Measurements from ENCODE around the gene B9D1. TPM values are rescaled to one million over a fixed set of nuclear protein-coding genes. Genes with fewer than 3 reads are reported as not detected.

The B9D1 gene
- total RNA-seq, 1 donor from 2014 or later = 8.9 TPM

DNA sequence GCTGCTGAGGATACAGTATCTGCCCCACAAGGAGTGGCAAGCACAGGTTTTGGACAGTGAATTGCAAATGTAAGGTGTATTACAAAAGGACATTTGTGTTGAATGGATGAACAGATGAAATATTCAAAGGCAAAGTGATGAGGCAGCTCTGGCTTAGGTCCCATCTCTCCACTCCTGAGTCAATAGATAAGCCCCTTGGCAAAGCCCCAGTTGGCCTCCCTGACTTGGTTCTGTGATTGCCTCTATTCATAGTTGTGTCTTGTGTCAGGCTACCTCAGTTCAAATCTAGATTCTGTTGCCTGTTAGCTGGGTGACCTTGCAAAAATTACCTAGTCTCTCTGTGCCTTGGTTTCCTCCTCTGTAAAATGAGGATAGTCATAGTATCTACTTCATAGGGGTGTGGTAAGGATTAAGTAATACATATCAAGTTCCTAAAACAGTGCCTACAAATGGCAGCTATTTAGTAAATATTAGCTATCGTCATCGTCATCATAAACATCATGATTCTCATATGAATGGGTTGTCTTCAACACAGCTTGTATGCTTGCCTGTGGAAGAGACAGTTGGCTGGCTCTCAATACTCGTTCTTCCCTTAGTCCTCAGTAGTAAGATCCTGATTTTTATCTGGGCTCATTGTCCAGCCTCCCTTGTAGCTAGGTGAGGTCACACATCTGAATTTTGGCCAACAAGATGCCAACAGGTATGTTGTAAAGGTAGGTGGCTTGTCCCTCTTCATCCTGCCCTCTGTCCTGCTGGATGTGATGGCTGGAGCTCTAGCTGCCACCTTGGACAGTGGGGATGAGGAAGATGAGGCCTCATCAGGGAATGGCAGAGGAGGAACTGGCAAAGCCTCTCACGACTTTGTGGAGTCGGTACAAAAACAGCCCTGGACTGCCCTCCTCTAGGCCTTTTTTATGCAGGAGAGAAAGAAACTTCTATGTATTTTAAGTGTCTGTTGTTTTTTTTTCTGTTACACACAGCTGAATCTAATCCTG lies 26.6 kb upstream of the B9D1 start:
- DNase-seq (ENCODE audit: low read depth in 2 of 2) = peak in 1 of 2 donors; percentile 94

DNA sequence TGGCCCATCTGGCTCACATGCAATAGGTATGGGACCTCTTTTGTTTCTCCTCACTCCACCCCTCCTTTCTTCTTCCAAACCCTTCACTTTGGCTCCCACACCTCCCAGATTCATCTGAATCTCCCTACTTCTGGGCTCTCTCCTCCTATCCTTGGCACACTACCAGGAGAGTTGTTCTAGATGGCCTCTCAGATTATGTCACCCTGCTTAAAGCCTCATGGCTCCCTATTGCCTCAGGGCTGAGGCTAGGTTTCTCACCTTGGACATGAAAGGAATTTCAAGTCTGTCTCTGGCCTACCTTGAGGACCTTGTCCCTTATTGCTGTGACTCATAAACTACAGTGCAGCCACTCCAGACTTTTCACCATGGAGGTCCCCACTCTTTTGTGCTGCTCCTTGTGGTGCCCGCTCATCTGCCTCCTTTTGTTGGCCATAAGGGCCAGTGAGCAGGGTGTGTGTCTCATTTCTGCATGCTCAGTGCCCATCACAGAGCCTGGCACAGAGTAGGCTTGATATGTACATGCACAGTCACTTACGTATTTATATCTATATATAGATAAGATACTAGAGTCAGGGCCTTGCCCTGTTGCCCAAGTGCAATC lies 25.5 kb upstream of the B9D1 start:
- DNase-seq (ENCODE audit: low read depth in 2 of 2) = no peak

DNA sequence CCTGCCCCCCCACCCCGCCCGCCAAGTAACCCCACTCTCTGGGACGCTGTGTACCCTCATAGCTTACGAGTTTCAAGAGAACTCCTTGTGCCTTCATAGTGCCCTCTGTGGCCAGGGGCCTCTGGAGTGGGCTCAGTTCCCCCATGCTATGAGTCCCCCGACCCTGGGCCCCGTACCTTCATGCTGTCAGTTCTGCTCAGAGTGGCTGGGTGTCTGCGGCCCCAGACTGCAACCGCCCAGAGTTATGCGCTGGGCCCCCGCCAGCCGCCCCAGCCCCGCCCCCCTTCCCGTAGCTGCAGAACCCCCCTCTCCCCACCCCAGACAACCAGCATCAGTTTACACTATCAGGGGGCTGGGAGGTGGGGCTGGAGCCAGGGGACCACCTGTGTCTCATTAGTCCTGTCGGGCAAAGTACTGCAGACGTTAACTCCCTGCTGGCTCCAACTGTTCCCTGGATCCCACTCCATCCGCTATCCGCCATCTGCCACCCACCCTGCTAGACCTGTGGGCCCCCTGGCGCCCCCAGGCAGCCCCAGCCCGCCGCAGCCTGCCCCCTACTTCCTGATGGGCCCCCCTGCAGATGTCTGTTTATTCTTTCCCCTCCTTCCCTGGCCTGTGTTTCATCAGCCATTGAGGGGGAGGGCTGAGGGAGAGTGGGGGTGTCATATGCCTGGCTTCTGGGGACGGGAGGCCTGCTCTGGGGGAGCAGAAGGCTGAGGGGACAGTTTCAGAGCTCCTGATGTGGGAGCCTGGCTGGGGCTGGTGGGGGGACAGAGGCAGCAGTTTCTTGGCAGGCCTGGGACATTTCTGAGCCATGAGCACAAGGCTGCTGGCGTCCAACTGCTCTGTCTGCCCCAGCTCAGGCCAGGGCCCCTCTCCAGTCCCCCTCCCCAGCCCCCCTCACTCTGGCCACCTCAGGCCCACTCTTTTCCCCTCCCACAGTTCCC lies 24.7 kb upstream of the B9D1 start, which contains the start of gene MFAP4:
MFAP4 (minus strand) TSS at position 217 of the 947 bp plus-strand sequence; CDS start at position 182, 35 bp downstream.
- DNase-seq (ENCODE audit: low read depth in 2 of 2) = no peak

DNA sequence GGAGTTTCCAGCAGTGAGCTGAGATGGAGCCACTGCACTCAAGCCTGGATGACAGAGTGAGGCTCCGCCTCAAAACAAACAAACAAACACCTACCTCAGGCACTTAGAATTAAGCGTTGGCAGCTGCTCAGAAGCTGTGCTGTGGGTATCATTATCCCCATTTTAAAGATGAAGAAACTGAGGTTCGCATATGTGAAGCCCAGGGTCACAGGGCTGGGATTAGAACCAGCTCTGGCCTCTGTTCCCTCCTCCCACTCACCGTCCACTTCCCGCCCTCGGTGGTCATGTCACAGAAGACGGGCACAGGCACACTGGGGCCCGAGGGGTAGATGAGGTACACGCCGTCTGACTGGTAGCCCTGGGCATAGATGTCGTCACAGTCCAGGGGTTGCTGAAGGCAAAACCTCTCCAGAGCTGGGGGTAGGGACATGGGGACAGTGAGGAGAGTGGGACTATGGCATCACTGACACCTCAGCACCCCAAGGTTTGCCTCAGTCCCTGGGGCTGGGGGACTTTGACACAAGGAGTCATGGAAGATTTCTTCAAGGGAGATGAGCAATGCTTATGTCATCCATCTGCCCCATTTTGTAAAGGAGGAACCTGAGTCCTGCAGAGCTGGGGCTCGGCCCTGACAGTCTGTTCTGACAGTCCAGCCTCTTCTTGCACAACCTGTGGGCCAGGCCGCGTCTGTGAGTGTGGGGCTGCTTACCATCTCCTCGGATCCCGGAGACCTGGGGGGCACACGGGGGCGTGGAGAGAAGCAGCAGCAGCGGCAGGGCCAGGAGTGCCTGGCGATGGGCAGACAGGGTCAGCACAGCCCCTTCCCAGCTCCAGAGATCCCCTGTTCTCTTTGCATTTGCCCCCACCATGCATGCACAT lies 23.8 kb upstream of the B9D1 start:
- no peak for DNase-seq (ENCODE audit: low read depth in 2 of 2)

DNA sequence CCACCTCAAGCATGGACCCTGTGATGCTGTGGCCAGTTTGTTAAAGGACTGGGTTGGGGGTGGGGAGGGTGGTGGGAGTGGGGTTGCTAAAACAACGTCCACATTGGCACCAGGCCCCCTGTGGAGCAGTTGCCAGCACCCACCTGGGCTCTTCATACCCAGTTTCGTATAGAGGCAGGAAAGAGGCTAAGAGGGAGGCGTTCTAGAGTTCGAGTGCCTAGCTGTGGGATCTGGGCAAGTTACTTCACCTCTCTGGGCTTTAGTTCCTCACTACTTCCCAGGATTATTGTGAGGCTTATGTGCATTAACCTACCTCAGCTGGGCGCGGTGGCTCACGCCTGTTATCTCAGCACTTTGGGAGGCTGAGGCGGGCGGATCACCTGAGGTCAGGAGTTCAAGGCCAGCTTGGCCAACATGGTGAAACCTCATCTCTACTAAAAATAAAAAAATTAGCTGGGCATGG lies 23.0 kb upstream of the B9D1 start:
- DNase-seq (ENCODE audit: low read depth in 2 of 2) = no peak

DNA sequence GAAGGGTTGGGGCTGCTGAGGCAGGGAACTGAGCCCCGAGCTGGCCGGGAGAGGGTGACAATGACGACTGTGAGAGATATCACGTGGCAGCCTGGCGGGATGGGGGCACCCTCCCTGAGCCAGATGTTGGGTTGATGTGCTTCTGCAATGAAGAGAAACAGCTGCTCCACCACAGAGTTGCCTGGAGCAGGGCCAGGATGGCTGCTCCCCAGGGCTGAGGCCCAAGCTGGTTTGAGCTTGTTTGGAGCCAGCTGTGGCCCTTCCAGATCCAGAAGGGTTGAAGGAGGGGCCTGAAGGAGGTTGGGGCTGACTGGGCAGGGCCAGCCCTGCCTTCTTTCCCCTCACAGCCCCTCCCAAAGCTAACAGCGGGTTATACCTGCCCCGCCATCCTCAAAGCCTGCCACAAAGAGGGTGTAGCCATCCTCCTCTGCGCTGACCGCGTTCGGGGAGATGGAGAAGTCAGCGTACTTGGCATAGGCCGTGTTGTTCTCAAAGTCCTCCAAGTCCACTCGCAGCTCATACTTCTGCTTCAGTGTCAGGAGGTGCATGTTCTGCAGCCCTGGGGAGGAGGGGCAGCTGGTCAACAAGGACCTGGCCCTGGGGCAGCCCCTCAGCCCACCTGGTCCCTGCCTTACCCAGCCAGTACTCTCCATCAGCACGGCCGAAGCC lies 22.3 kb upstream of the B9D1 start:
- DNase-seq (ENCODE audit: low read depth in 2 of 2) = no peak

DNA sequence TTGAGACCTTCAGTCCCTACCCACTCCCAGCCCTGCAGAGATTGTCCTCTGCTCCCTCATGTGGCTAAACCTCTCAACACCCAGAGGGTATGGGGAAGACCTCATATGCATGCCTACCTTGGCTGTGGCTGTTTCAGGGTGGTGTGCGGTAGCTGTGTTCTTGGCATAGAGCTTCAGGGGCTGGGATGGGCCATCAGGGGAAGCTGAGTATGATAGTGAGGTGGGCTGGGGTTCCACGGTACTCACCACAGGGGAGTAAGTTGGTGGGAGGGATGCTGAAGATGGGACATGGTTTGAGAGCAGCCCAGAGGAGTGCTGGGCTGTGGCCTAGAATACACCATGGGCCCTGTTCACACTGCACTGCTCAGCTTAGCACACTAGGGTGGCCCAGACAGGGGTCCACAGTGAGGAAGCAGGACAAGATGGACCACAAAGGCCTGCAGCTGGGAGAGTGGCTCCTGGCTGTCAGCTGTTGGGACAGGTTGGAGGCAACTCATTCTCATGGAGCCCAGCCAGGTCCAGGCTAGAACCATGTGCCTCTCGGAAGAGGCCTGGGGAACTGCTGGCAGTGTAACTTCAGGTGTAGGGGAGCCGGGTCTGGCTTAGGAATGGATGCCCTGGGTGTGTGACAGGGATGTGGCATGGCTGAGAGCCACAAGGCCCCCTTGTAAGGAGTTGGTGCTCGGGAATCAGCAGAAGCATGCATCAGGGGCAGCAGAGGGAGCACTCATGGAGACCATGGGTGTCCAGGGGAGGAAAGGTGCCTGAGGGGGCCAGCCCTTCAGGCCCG lies 21.4 kb upstream of the B9D1 start:
- no peak for DNase-seq (ENCODE audit: low read depth in 2 of 2)

DNA sequence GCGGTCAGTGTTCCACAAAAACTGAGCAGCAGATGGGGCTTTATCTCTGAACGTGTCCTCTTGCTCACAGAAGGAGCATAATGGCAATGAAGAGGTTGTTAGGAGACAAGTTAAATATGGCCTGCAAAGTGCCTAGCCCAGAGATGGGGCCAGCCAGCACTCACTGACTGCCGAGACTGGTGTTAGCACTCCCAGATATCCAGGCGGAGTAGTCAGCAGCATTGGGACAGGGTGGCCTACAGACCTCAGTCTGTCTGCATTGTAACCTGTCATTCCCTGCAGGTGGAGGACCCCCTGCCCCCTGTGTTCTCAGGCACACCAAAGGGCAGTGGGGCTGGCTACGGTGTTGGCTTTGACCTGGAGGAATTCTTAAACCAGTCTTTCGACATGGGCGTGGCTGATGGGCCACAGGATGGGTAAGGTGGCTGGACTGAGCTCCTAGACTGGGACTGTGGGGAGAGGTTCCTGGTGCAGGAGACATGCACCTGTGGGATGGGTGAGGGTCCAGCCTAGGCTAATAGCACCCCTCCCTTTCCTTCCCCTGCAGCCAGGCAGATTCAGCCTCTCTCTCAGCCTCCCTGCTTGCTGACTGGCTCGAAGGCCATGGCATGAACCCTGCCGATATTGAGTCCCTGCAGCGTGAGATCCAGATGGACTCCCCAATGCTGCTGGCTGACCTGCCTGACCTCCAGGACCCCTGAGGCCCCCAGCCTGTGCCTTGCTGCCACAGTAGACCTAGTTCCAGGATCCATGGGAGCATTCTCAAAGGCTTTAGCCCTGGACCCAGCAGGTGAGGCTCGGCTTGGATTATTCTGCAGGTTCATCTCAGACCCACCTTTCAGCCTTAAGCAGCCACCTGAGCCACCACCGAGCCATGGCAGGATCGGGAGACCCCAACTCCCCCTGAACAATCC lies 20.3 kb upstream of the B9D1 start:
- DNase-seq (ENCODE audit: low read depth in 2 of 2) = no peak

DNA sequence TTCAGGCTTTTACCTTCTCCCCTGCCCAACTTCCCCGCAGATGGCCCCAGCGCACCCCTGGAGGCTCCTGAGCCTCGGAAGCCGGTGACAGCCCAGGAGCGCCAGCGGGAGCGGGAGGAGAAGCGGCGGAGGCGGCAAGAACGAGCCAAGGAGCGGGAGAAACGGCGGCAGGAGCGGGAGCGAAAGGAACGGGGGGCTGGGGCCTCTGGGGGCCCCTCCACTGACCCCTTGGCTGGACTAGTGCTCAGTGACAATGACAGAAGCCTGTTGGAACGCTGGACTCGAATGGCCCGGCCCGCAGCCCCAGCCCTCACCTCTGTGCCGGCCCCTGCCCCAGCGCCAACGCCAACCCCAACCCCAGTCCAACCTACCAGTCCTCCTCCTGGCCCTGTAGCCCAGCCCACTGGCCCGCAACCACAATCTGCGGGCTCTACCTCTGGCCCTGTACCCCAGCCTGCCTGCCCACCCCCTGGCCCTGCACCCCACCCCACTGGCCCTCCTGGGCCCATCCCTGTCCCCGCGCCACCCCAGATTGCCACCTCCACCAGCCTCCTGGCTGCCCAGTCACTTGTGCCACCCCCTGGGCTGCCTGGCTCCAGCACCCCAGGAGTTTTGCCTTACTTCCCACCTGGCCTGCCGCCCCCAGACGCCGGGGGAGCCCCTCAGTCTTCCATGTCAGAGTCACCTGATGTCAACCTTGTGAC lies 19.4 kb upstream of the B9D1 start:
- DNase-seq (ENCODE audit: low read depth in 2 of 2) = no peak

DNA sequence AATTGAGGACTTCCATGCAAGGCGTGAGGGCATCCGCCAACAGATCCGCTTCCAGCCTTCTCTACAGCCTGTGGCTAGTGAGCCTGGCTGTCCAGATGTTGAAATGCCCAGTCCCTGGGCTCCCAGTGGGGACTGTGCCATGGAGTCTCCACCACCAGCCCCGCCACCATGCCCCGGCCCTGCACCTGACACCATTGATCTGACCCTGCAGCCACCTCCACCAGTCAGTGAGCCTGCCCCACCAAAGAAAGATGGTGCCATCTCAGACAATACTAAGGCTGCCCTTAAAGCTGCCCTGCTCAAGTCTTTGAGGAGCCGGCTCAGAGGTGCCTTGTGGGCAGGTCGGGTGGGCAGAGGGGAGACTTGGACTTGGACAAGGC lies 18.8 kb upstream of the B9D1 start:
- no peak for DNase-seq (ENCODE audit: low read depth in 2 of 2)

DNA sequence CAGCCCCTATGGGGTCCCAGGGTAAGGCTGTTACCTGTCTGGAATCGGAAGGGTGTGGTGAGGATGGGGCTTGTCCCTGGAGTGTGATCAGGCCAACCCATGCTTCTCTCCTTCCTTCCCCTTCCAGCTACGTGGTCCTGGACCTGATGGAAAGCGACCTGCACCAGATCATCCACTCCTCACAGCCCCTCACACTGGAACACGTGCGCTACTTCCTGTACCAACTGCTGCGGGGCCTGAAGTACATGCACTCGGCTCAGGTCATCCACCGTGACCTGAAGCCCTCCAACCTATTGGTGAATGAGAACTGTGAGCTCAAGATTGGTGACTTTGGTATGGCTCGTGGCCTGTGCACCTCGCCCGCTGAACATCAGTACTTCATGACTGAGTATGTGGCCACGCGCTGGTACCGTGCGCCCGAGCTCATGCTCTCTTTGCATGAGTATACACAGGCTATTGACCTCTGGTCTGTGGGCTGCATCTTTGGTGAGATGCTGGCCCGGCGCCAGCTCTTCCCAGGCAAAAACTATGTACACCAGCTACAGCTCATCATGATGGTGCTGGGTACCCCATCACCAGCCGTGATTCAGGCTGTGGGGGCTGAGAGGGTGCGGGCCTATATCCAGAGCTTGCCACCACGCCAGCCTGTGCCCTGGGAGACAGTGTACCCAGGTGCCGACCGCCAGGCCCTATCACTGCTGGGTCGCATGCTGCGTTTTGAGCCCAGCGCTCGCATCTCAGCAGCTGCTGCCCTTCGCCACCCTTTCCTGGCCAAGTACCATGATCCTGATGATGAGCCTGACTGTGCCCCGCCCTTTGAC lies 18.2 kb upstream of the B9D1 start:
- no peak for DNase-seq (ENCODE audit: low read depth in 2 of 2)

DNA sequence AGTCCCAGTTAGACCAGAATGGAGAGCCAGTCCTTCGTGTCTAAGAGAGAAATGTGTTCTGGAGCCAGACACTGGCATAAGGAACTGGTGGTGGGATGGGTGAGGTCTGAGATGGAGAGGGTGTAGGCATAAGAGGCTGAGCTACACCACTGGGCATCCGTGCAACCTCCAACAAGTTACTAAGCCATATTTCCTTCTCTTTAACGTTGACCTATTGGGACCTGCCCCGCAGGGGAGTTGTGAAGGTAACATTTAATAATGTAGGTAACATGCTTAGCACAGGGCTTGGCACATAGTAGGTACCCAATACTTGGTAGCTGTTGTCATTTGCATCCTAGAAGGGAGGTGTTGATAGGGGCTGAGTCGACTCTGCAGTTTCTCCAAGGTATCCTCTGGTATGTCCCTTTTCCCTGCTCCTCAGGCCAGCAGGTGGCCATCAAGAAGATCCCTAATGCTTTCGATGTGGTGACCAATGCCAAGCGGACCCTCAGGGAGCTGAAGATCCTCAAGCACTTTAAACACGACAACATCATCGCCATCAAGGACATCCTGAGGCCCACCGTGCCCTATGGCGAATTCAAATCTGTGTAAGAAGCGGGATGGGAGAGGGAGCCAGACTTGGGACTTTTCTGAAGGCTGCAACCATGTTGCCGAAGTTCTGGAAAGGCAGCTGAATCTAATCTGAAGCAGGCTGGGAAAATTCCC lies 17.0 kb upstream of the B9D1 start:
- DNase-seq (ENCODE audit: low read depth in 2 of 2) = no peak

DNA sequence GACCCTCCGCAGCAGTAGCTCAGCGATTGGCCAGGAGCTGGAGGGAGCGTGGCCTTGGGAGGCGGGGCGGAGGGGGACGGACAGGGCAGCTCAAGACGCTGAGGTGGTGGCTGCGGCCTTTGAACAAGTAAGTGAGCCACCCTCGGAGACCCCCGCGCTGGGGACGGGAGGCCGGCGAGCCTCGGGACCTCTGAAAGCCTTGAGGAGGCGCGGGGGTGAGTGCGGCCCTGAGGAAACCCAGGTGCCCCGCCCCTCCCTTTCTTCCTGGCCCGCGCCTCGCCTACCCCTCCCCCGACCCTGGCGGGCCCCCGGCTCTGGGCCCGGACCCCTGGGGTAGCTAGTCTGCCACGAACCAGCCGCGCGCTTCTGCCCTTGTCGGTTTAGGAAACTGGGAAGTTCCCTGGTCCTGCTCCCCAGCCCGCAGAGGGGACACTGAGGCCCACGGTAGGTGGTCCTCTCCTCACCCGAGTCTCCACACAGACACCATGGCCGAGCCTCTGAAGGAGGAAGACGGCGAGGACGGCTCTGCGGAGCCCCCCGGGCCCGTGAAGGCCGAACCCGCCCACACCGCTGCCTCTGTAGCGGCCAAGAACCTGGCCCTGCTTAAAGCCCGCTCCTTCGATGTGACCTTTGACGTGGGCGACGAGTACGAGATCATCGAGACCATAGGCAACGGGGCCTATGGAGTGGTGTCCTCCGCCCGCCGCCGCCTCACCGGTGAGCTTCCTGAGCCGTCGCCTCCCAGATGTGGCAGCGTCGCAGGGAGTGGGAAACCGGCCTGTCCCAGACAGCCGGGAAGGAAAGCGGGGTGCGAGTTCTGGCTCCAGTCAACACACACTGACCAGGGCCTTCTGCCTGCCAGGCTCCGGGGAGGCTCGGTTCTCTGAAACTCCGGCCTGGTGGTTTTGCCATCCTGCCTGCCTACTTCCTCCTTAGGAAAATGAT lies 16.2 kb upstream of the B9D1 start, which contains the start of gene MAPK7:
MAPK7 (plus strand) TSS at position 83 of the 945 bp plus-strand sequence; CDS start at position 486, 403 bp downstream.
- DNase-seq (ENCODE audit: low read depth in 2 of 2) = peak; percentile 17 to 23

DNA sequence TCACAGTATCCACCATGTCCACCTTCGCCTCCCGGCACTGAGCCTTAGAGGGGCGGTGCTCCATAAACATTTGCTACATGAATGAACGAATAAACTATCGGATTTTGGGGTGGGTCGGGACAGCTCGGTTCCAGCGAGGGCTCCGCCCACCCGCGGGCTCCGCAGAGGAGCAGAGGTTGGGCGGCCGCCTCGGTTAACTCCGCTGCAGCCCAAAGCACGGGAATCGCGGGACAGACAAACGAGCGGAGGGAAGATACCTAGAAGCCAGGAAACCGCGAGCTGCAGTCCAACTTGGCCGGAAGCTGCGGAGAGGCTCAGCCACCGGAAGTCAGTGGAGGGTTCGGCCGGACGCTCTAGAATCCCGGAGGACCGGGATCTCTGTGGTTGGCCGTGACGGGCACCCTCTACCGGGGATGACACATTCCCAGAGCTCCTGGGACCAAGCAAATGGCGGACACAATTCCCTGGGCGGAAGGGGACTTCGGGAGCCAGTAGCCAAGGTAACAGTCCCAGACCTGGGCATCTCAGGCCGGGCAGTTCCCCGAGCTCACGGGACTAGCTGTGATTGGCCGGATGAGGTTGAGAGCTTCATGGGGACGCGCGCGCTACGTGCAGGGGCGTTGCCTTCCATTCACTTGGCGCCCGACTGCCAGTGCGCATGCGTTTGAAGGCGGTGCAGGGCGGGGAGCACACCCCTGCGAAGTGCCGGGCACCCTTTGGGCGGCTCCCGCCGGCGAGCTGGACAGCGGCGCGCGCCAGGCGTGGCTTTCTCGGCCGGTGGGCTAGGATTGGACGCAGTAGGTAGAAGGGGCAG lies 15.3 kb upstream of the B9D1 start:
- peak; percentile 99 to 100 for DNase-seq (ENCODE audit: low read depth in 2 of 2)
